ENCODE measurements around the gene SOCS3.

- TF ChIP-seq CTCF (IDR thresholded peaks at IDR 0.05) (no peak), ZFX (IDR thresholded peaks at IDR 0.05; ENCODE audit: borderline replicate concordance) (no peak)
Measured at GRCh38 chr17:78340183-78340955, 19.5 kb downstream of the SOCS3 start.
